ENCODE data around the gene FAM193B.

The FAM193B gene

GRCh38 chr5:177530638-177531037 lies 23.7 kb downstream of the FAM193B start:
- Histone ChIP-seq H3K4me3 (no peak overlapping the region), H3K27ac (no peak overlapping the region)
- no peak for DNase-seq (ENCODE audit: low spot score)
- no peak for TF ChIP-seq CTCF (IDR thresholded peaks at IDR 0.05)

- no peak for DNase-seq (ENCODE audit: low spot score)
- H3K4me3 ChIP-seq: no peak overlapping the region
- no peak overlapping the region for H3K27ac ChIP-seq
- no peak for TF ChIP-seq CTCF (IDR thresholded peaks at IDR 0.05)
Observed at GRCh38 chr5:177529247-177530203, 24.8 kb downstream of the FAM193B start.

GRCh38 chr5:177528631-177529030 lies 25.7 kb downstream of the FAM193B start:
- TF ChIP-seq CTCF (IDR thresholded peaks at IDR 0.05): no peak
- Histone ChIP-seq H3K4me3 (no peak overlapping the region), H3K27ac (no peak overlapping the region)
- no peak for DNase-seq (ENCODE audit: low spot score)

- no peak overlapping the region for H3K4me3 ChIP-seq
- no peak overlapping the region for H3K27ac ChIP-seq
- no peak for TF ChIP-seq CTCF (IDR thresholded peaks at IDR 0.05)
- DNase-seq (ENCODE audit: low spot score): no peak
Observed at GRCh38 chr5:177527595-177527994, 26.8 kb downstream of the FAM193B start.

- no peak for DNase-seq (ENCODE audit: low spot score)
- Histone ChIP-seq H3K27ac (no peak overlapping the region), H3K4me3 (no peak overlapping the region)
- TF ChIP-seq CTCF (IDR thresholded peaks at IDR 0.05): no peak
Observed at GRCh38 chr5:177526791-177527190, 27.6 kb downstream of the FAM193B start.

GRCh38 chr5:177526191-177526590 lies 28.2 kb downstream of the FAM193B start:
- Histone ChIP-seq H3K4me3 (no peak overlapping the region), H3K27ac (no peak overlapping the region)
- no peak for TF ChIP-seq CTCF (IDR thresholded peaks at IDR 0.05)
- DNase-seq (ENCODE audit: low spot score): no peak

Measured in coronary artery (tissue), 2 donors.